Duodenal mucosa (tissue), 2 donors: ENCODE measurements around the gene TNIK.

Source experiments
- H3K27ac ChIP-seq: one replicate; pipeline ENCODE4 v1.7.0; 2013; ENCODE audit warnings: low read depth, low read length
- H3K27me3 ChIP-seq, 2 donors: one replicate each; pipeline ENCODE4 v1.7.0; 2013; ENCODE audit warnings: low read length in 2 of 2, control low read depth in 1 of 2; ENCODE audit not compliant: insufficient read depth in 2 of 2, control insufficient read depth in 1 of 2
- H3K36me3 ChIP-seq, 2 donors: one replicate each; pipeline ENCODE4 v1.7.0; 2013; ENCODE audit warnings: low read length in 2 of 2, control low read depth in 1 of 2; ENCODE audit not compliant: insufficient read depth in 2 of 2, control insufficient read depth in 1 of 2
- H3K4me1 ChIP-seq, 2 donors: one replicate each; pipeline ENCODE4 v1.7.0; 2013; ENCODE audit warnings: low read length in 2 of 2, control low read depth in 1 of 2; ENCODE audit not compliant: insufficient read depth in 2 of 2, control insufficient read depth in 1 of 2
- H3K4me3 ChIP-seq, 2 donors: one replicate each; pipeline ENCODE4 v1.7.0; 2013; ENCODE audit warnings: low read length in 2 of 2, low read depth in 1 of 2
- H3K9ac ChIP-seq, 2 donors: one replicate each; pipeline ENCODE4 v1.7.0; 2013; ENCODE audit warnings: low read length in 2 of 2, low read depth in 1 of 2
- H3K9me3 ChIP-seq, 2 donors: one replicate each; pipeline ENCODE4 v1.7.0; 2013; ENCODE audit warnings: low read length in 2 of 2, control low read depth in 1 of 2; ENCODE audit not compliant: control insufficient read depth in 1 of 2

Gene TNIK

GRCh38 chr3:171458864-171459136, 1.4 kb downstream of the TNIK start:
- Histone ChIP-seq H3K9ac (peak overlapping the region; percentile 74 to 85), H3K4me1 (peaks cover 42 to 50% of the 10 kb centered on the region in 2 donors), H3K4me3 (peak overlapping the region; percentile 96 to 97), H3K9me3 (no peaks in the 10 kb centered on the region), H3K27ac (no peak overlapping the region), H3K27me3 (no peaks in the 10 kb centered on the region), H3K36me3 (no peaks in the 10 kb centered on the region)

GRCh38 chr3:171458071-171458863, 1.9 kb downstream of the TNIK start:
- no peaks in the 10 kb centered on the region for H3K9me3 ChIP-seq
- peak overlapping the region; percentile 74 to 85 for H3K9ac ChIP-seq
- H3K27ac ChIP-seq = no peak overlapping the region
- H3K4me3 ChIP-seq = peak overlapping the region; percentile 96 to 97
- H3K4me1 ChIP-seq = peaks cover 48 to 54% of the 10 kb centered on the region in 2 donors
- no peaks in the 10 kb centered on the region for H3K27me3 ChIP-seq
- no peaks in the 10 kb centered on the region for H3K36me3 ChIP-seq

- H3K4me3 ChIP-seq = peak overlapping the region; percentile 96 to 97
- peaks cover 54% of the 10 kb centered on the region in 2 donors for H3K4me1 ChIP-seq
- H3K27ac ChIP-seq = no peak overlapping the region
- no peaks in the 10 kb centered on the region for H3K36me3 ChIP-seq
- no peaks in the 10 kb centered on the region for H3K27me3 ChIP-seq
- H3K9me3 ChIP-seq = no peaks in the 10 kb centered on the region
- H3K9ac ChIP-seq = peak overlapping the region; percentile 26 to 74
Measured at GRCh38 chr3:171457607-171458061, 2.6 kb downstream of the TNIK start.

- Histone ChIP-seq H3K9ac (peak overlapping the region; percentile 26 to 74), H3K27me3 (no peaks in the 10 kb centered on the region), H3K36me3 (no peaks in the 10 kb centered on the region), H3K9me3 (no peaks in the 10 kb centered on the region), H3K4me3 (peak overlapping the region; percentile 96 to 97), H3K4me1 (peaks cover 51 to 55% of the 10 kb centered on the region in 2 donors), H3K27ac (no peak overlapping the region)
Measured at GRCh38 chr3:171456765-171457606, 3.2 kb downstream of the TNIK start.

GRCh38 chr3:171455603-171456550, 4.3 kb downstream of the TNIK start:
- Histone ChIP-seq H3K36me3 (no peaks in the 10 kb centered on the region), H3K4me1 (peaks cover 43 to 49% of the 10 kb centered on the region in 2 donors), H3K9me3 (no peaks in the 10 kb centered on the region), H3K4me3 (no peak overlapping the region), H3K9ac (peak overlapping the region in 1 of 2 donors; percentile 74), H3K27me3 (no peaks in the 10 kb centered on the region), H3K27ac (no peak overlapping the region)

GRCh38 chr3:171454041-171454440, 6.2 kb downstream of the TNIK start:
- peak overlapping the region in 1 of 2 donors; percentile 45 for H3K4me3 ChIP-seq
- no peaks in the 10 kb centered on the region for H3K27me3 ChIP-seq
- H3K9me3 ChIP-seq = no peaks in the 10 kb centered on the region
- peaks cover 43 to 49% of the 10 kb centered on the region in 2 donors for H3K4me1 ChIP-seq
- H3K9ac ChIP-seq = peak overlapping the region in 1 of 2 donors; percentile 18
- no peaks in the 10 kb centered on the region for H3K36me3 ChIP-seq
- H3K27ac ChIP-seq = no peak overlapping the region

- H3K4me1 ChIP-seq = peaks cover 40 to 49% of the 10 kb centered on the region in 2 donors
- no peak overlapping the region for H3K4me3 ChIP-seq
- no peaks in the 10 kb centered on the region for H3K36me3 ChIP-seq
- no peak overlapping the region for H3K9ac ChIP-seq
- no peak overlapping the region for H3K27ac ChIP-seq
- no peaks in the 10 kb centered on the region for H3K27me3 ChIP-seq
- H3K9me3 ChIP-seq = no peaks in the 10 kb centered on the region
Measured at GRCh38 chr3:171453180-171453886, 6.9 kb downstream of the TNIK start.

- H3K4me1 ChIP-seq = peaks cover 33 to 49% of the 10 kb centered on the region in 2 donors
- no peaks in the 10 kb centered on the region for H3K36me3 ChIP-seq
- H3K27ac ChIP-seq = no peak overlapping the region
- no peak overlapping the region for H3K4me3 ChIP-seq
- no peak overlapping the region for H3K9ac ChIP-seq
- H3K27me3 ChIP-seq = no peaks in the 10 kb centered on the region
- no peaks in the 10 kb centered on the region for H3K9me3 ChIP-seq
Measured at GRCh38 chr3:171452328-171452727, 7.9 kb downstream of the TNIK start.

GRCh38 chr3:171451915-171452314, 8.3 kb downstream of the TNIK start:
- H3K4me3 ChIP-seq = no peak overlapping the region
- no peak overlapping the region for H3K27ac ChIP-seq
- H3K9ac ChIP-seq = no peak overlapping the region
- H3K27me3 ChIP-seq = no peaks in the 10 kb centered on the region
- H3K36me3 ChIP-seq = no peaks in the 10 kb centered on the region
- peaks cover 29 to 47% of the 10 kb centered on the region in 2 donors for H3K4me1 ChIP-seq
- no peaks in the 10 kb centered on the region for H3K9me3 ChIP-seq
